H9 (cell line): Measurements from ENCODE around the gene AGMO. TPM values are rescaled to one million over a fixed set of nuclear protein-coding genes. Genes with fewer than 3 reads are reported as not detected.

Source experiments
- DNase-seq: peaks from one replicate; pipeline ENCODE4 v3.0.0-alpha.2; 2017
- H2AFZ ChIP-seq: one replicate; pipeline ENCODE4 v1.6.1; 2013; ENCODE audit warnings: mild to moderate bottlenecking, low read length, control low read depth, moderate library complexity
- H2AK5ac ChIP-seq: 2 replicates; pipeline ENCODE4 v1.6.1; 2013; ENCODE audit warnings: low read length, control low read depth, mixed read lengths; ENCODE audit not compliant: insufficient read length
- H2BK120ac ChIP-seq: one replicate; pipeline ENCODE4 v1.6.1; 2013; ENCODE audit warnings: low read depth, mild to moderate bottlenecking, low read length, control low read depth, inconsistent platforms; ENCODE audit not compliant: poor library complexity, severe bottlenecking
- H2BK12ac ChIP-seq: 2 replicates; pipeline ENCODE4 v1.6.1; 2013; ENCODE audit warnings: low read length, control low read depth, mixed read lengths, low read depth; ENCODE audit not compliant: insufficient read length
- H2BK15ac ChIP-seq: 2 replicates; pipeline ENCODE4 v1.6.1; 2013; ENCODE audit warnings: low read depth, low read length, control low read depth
- H2BK20ac ChIP-seq: one replicate; pipeline ENCODE4 v1.6.1; 2013; ENCODE audit warnings: low read depth, mild to moderate bottlenecking, low read length, control low read depth, inconsistent platforms; ENCODE audit not compliant: poor library complexity, severe bottlenecking
- H2BK5ac ChIP-seq: 2 replicates; pipeline ENCODE4 v1.6.1; 2013; ENCODE audit warnings: low read length, control low read depth, mixed read lengths; ENCODE audit not compliant: insufficient read length
- H3K14ac ChIP-seq: 2 replicates; pipeline ENCODE4 v1.6.1; 2013; ENCODE audit warnings: low read length, control low read depth; ENCODE audit not compliant: insufficient read depth
- H3K18ac ChIP-seq: 2 replicates; pipeline ENCODE4 v1.6.1; 2013; ENCODE audit warnings: low read depth, mild to moderate bottlenecking, mixed read lengths, low read length, control low read depth; ENCODE audit not compliant: insufficient read length
- H3K23ac ChIP-seq: 2 replicates; pipeline ENCODE4 v1.6.1; 2013; ENCODE audit warnings: low read length, control low read depth, mixed read lengths, low read depth; ENCODE audit not compliant: insufficient read length
- H3K23me2 ChIP-seq: 2 replicates; pipeline ENCODE4 v1.6.1; 2013; ENCODE audit warnings: low read depth, mild to moderate bottlenecking, mixed read lengths, low read length, control low read depth; ENCODE audit not compliant: insufficient read length, poor library complexity, severe bottlenecking
- H3K27ac ChIP-seq: 2 replicates; pipeline ENCODE4 v1.5.1; 2013; ENCODE audit warnings: low read length, control low read depth, mixed read lengths, low read depth; ENCODE audit not compliant: insufficient read length
- H3K27me3 ChIP-seq: 2 replicates; pipeline ENCODE4 v1.6.1; 2013; ENCODE audit warnings: low read length, control low read depth, inconsistent platforms; ENCODE audit not compliant: insufficient read depth
- H3K4ac ChIP-seq: 2 replicates; pipeline ENCODE4 v1.6.1; 2013; ENCODE audit warnings: low read depth, mild to moderate bottlenecking, control low read depth, inconsistent platforms, low read length, moderate library complexity
- H3K4me1 ChIP-seq: 2 replicates; pipeline ENCODE4 v1.6.1; 2013; ENCODE audit warnings: low read length, control low read depth, inconsistent platforms; ENCODE audit not compliant: insufficient read depth
- H3K4me2 ChIP-seq: 2 replicates; pipeline ENCODE4 v1.6.1; 2013; ENCODE audit warnings: low read length, control low read depth, mixed read lengths; ENCODE audit not compliant: insufficient read length, insufficient read depth
- H3K56ac ChIP-seq: 2 replicates; pipeline ENCODE4 v1.6.1; 2013; ENCODE audit warnings: low read depth, mild to moderate bottlenecking, mixed read lengths, low read length, control low read depth; ENCODE audit not compliant: insufficient read length
- H3K79me1 ChIP-seq: 2 replicates; pipeline ENCODE4 v1.6.1; 2013; ENCODE audit warnings: low read depth, mild to moderate bottlenecking, moderate library complexity, low read length, control low read depth, inconsistent platforms; ENCODE audit not compliant: insufficient read depth, poor library complexity, severe bottlenecking
- H3K79me2 ChIP-seq: 2 replicates; pipeline ENCODE4 v1.6.1; 2013; ENCODE audit warnings: low read length, control low read depth, inconsistent platforms; ENCODE audit not compliant: insufficient read depth
- H3K9ac ChIP-seq: 2 replicates; pipeline ENCODE4 v1.6.1; 2013; ENCODE audit warnings: low read length, control low read depth, mixed read lengths; ENCODE audit not compliant: insufficient read length; ENCODE audit errors: extremely low read depth
- H3K9me3 ChIP-seq: one replicate; pipeline ENCODE4 v1.6.1; 2013; ENCODE audit warnings: low read depth, low read length, inconsistent platforms; ENCODE audit not compliant: control insufficient read depth
- H3T11ph ChIP-seq: one replicate; pipeline ENCODE4 v1.6.1; 2013; ENCODE audit warnings: mild to moderate bottlenecking, low read length, control low read depth, inconsistent platforms
- H4K20me1 ChIP-seq: one replicate; pipeline ENCODE4 v1.6.1; 2013; ENCODE audit not compliant: control insufficient read depth, insufficient read length, insufficient read depth
- H4K5ac ChIP-seq: 2 replicates; pipeline ENCODE4 v1.6.1; 2013; ENCODE audit warnings: low read depth, mild to moderate bottlenecking, mixed read lengths, low read length, control low read depth; ENCODE audit not compliant: insufficient read length
- H4K8ac ChIP-seq: replicated peaks from 2 replicates; pipeline ENCODE4 v1.6.1; 2013; ENCODE audit warnings: low read length, control low read depth, mixed read lengths, low read depth; ENCODE audit not compliant: insufficient read length
- H4K91ac ChIP-seq: 2 replicates; pipeline ENCODE4 v1.6.1; 2013; ENCODE audit warnings: low read depth, mild to moderate bottlenecking, moderate library complexity, mixed read lengths, low read length, control low read depth; ENCODE audit not compliant: insufficient read length
- H3K27ac Mint-ChIP-seq, 3 experiments: 2 replicates in 2 of 3; 3 replicates in 1 of 3; pipeline ENCODE4 v1.8.0; 2020 to 2021; ENCODE audit warnings: mixed read lengths in 3 of 3, mild to moderate bottlenecking in 1 of 3, moderate library complexity in 1 of 3
- H3K27me3 Mint-ChIP-seq: 2 replicates; pipeline ENCODE4 v1.8.0; 2021; ENCODE audit warnings: low read depth, mild to moderate bottlenecking, moderate library complexity, mixed read lengths
- H3K36me3 Mint-ChIP-seq, 3 experiments: 2 replicates in 2 of 3; 3 replicates in 1 of 3; pipeline ENCODE4 v1.8.0; 2020 to 2021; ENCODE audit warnings: low read depth in 3 of 3, mixed read lengths in 3 of 3; ENCODE audit not compliant: insufficient read depth in 1 of 3
- H3K4me1 Mint-ChIP-seq, 2 experiments: 2 replicates each; pipeline ENCODE4 v1.8.0; 2020; ENCODE audit warnings: mixed read lengths in 2 of 2
- H3K4me3 Mint-ChIP-seq, 2 experiments: 2 replicates in 1 of 2; 3 replicates in 1 of 2; pipeline ENCODE4 v1.8.0; 2020 to 2021; ENCODE audit warnings: mild to moderate bottlenecking in 2 of 2, mixed read lengths in 2 of 2, moderate library complexity in 1 of 2
- H3K9me3 Mint-ChIP-seq, 2 experiments: 2 replicates in 1 of 2; 3 replicates in 1 of 2; pipeline ENCODE4 v1.8.0; 2020; ENCODE audit warnings: mild to moderate bottlenecking in 2 of 2, mixed read lengths in 2 of 2, moderate library complexity in 1 of 2
- CTCF ChIP-seq: fragments of 200-600 bp; sonication (generic); conservative IDR thresholded peaks from 3 replicates; pipeline ENCODE4 v1.8.0; 2021; ENCODE audit warnings: antibody characterized with exemption, mild to moderate bottlenecking
- WGBS: extraction: QIAGEN DNeasy Blood & Tissue Kit; methylation state at CpG from one replicate; pipeline ENCODE4 v1.1.7; 2013; ENCODE audit warnings: missing lambda C conversion rate, low lambda C conversion rate, mixed read lengths; ENCODE audit not compliant: insufficient read length; ENCODE audit errors: extremely low coverage; 5-methylcytosine and 5-hydroxymethylcytosine counted together
- total RNA-seq: library from RNA; stranded (reverse); gene quantifications from 2 replicates; pipeline ENCODE4 v1.2.1, GENCODE V29; 2021

Gene AGMO
- total RNA-seq, 1 experiment from 2014 or later: 0.70 TPM

GRCh38 chr7:15313361-15313760 lies 248.5 kb downstream of the AGMO start:
- Histone ChIP-seq H3K79me2 (no peaks in the 10 kb centered on the region), H3K79me1 (no peaks in the 10 kb centered on the region), H3K56ac (no peak overlapping the region), H3K4ac (no peak overlapping the region), H3K14ac (no peak overlapping the region), H3K4me1 (no peaks in the 10 kb centered on the region), H3K9ac (no peak overlapping the region), H3K4me2 (no peak overlapping the region), H4K8ac (no peak overlapping the region), H3K18ac (no peak overlapping the region), H2BK12ac (no peak overlapping the region), H3K23me2 (no peaks in the 10 kb centered on the region), H2BK15ac (no peak overlapping the region), H3K23ac (no peak overlapping the region), H2BK20ac (no peak overlapping the region), H2BK5ac (no peak overlapping the region), H4K91ac (no peak overlapping the region), H3K9me3 (no peaks in the 10 kb centered on the region), H4K5ac (no peak overlapping the region), H3K27ac (no peak overlapping the region), H4K20me1 (no peaks in the 10 kb centered on the region), H2BK120ac (no peak overlapping the region), H2AFZ (no peak overlapping the region), H3T11ph (no peak overlapping the region), H2AK5ac (no peak overlapping the region), H3K27me3 (no peaks in the 10 kb centered on the region)
- Mint-ChIP-seq H3K4me1 (no peaks in the 10 kb centered on the region), H3K27ac (no peak overlapping the region), H3K4me3 (no peak overlapping the region), H3K9me3 (peaks cover 0 to 3% of the 10 kb centered on the region in 2 experiments; a peak in 1 of 5 replicates), H3K27me3 (no peaks in the 10 kb centered on the region), H3K36me3 (peaks cover 0 to 4% (median 0%) of the 10 kb centered on the region in 3 experiments; a peak in 2 of 7 replicates)
- DNase-seq: no peak
- no peak for TF ChIP-seq CTCF
- WGBS: no CpG with 5 or more reads among the region's 1 CpG
